Right lobe of liver (tissue), 4 donors: Measurements from ENCODE around the gene ARFGEF3.

Experiments
- POLR2A ChIP-seq: fragments of 450-650 bp; IDR thresholded peaks from one replicate; pipeline ENCODE4 v1.6.1; 2017; ENCODE audit warnings: antibody characterized with exemption, mild to moderate bottlenecking
- TF ChIP-seq, protein P1 (sequence below), 4 donors: fragments of 200-600 bp in 3 of 4; fragments of 450-650 bp in 1 of 4; IDR thresholded peaks; one replicate each; pipeline versions ENCODE4 v1.5.1 to v1.8.0; 2016 to 2022; ENCODE audit warnings: antibody characterized with exemption in 4 of 4, mild to moderate bottlenecking in 2 of 4
- donor health status: DM: no; HTN: no; CAD: no.
- donor health status: DM: no; HTN: no; CAD: no.
- donor health status: DM: no; HTN: yes; CAD: no.

DNA sequence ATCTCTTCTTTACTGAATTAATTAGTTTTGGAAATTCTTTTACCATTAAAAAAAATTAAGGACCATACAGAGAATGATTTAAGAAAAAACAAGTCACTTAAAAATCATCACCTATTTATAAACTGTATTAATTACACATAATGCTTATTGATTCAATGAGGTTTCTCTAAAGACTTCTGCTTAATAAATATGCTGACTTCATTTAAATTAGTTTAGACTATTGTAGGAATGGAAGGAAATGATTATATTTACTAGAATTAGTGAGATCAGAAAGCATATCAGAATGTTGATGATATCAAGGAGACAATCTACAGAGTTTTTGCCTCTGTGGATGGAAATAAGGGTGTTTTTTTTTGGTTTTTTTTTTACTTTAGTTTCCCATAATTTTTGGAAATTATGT is 181.4 kb downstream of the ARFGEF3 start:
- TF ChIP-seq, protein P1, sequence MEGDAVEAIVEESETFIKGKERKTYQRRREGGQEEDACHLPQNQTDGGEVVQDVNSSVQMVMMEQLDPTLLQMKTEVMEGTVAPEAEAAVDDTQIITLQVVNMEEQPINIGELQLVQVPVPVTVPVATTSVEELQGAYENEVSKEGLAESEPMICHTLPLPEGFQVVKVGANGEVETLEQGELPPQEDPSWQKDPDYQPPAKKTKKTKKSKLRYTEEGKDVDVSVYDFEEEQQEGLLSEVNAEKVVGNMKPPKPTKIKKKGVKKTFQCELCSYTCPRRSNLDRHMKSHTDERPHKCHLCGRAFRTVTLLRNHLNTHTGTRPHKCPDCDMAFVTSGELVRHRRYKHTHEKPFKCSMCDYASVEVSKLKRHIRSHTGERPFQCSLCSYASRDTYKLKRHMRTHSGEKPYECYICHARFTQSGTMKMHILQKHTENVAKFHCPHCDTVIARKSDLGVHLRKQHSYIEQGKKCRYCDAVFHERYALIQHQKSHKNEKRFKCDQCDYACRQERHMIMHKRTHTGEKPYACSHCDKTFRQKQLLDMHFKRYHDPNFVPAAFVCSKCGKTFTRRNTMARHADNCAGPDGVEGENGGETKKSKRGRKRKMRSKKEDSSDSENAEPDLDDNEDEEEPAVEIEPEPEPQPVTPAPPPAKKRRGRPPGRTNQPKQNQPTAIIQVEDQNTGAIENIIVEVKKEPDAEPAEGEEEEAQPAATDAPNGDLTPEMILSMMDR (IDR thresholded peaks at IDR 0.05), result no peak
- TF ChIP-seq POLR2A, result no peak
